A549 treated with Mapracorat at 1 μM for 4 hours (cell line): ENCODE measurements around the gene RABIF. TPM values are rescaled to one million over a fixed set of nuclear protein-coding genes. Genes with fewer than 3 reads are reported as not detected.

ENCODE experiments used
- total RNA-seq: library from RNA; stranded (reverse); fragments of 200-300 nt; extraction: Qiagen RNA extraction; gene quantifications from 5 replicates; pipeline ENCODE4 v1.2.3, GENCODE V29; 2022

The RABIF gene
- 13.4 to 15.9 TPM (median 13.6 TPM) in 5 replicates for total RNA-seq

GRCh38 chr1:202888531-202889360, at the start of gene RABIF:
Gene RABIF, minus strand, starts transcription at chr1:202889149. Its CDS starts 51 bp downstream, at chr1:202889098.

GRCh38 chr1:202926581-202927491, 37.9 kb upstream of the RABIF start, which contains the start of gene KLHL12:
Gene KLHL12, minus strand, starts transcription at chr1:202927234. Its CDS starts 2,072 bp downstream, at chr1:202925162.

Other genes with a start within 250 kb of the RABIF start
- 0.23 to 0.38 TPM (median 0.31 TPM) in 5 replicates for gene SYT2, start 178.7 kb downstream of the RABIF start, total RNA-seq
- gene KDM5B, start 80.7 kb downstream of the RABIF start, total RNA-seq, result 12.7 to 17.2 TPM (median 15.9 TPM) in 5 replicates
- gene PCAT6, start 78.2 kb downstream of the RABIF start, total RNA-seq, result 2.8 to 5.1 TPM (median 3.8 TPM) in 5 replicates
- 17.3 to 18.4 TPM (median 17.5 TPM) in 5 replicates for gene KLHL12, start 38.1 kb upstream of the RABIF start, total RNA-seq
- gene ADIPOR1, start 69.2 kb upstream of the RABIF start, total RNA-seq, result 56.6 to 63.5 TPM (median 63.4 TPM) in 5 replicates
- 20.2 to 23.5 TPM (median 20.8 TPM) in 5 replicates for gene CYB5R1, start 78.1 kb upstream of the RABIF start, total RNA-seq
- gene TMEM183A, start 118.2 kb upstream of the RABIF start, total RNA-seq, result 42.6 to 50.8 TPM (median 47.2 TPM) in 5 replicates
- gene PPFIA4, start 137.3 kb upstream of the RABIF start, total RNA-seq, result 0.29 to 0.89 TPM (median 0.45 TPM) in 5 replicates
- not detected in 5 replicates for gene MYOG, start 196.9 kb upstream of the RABIF start, total RNA-seq
- gene ADORA1, start 238.6 kb upstream of the RABIF start, total RNA-seq, result 0.50 to 0.74 TPM (median 0.68 TPM) in 5 replicates